ENCODE data around the gene ETNPPL. TPM values are rescaled to one million over a fixed set of nuclear protein-coding genes. Genes with fewer than 3 reads are reported as not detected.

ETNPPL gene
- total and polyA plus RNA-seq, 2 of the 4 experiments (the other 2 are of a cell fraction): not detected

Other genes starting within 250 kb of the ETNPPL start
- 590 and 1,435 TPM in 2 replicates for gene RPL34, start 142.5 kb downstream of the ETNPPL start, total RNA-seq (2012; rRNA removed)
- 1,750 and 2,037 TPM in 2 replicates for gene RPL34, start 142.5 kb downstream of the ETNPPL start, polyA plus RNA-seq (2012; rRNA removed)
- 479 and 13,576 TPM in 2 replicates for gene OSTC, start 112.5 kb downstream of the ETNPPL start, total RNA-seq (2012; rRNA removed)
- gene OSTC, start 112.5 kb downstream of the ETNPPL start, polyA plus RNA-seq (2012; rRNA removed): 131 and 173 TPM in 2 replicates